Heart left ventricle (tissue), 16 donors: ENCODE measurements around the gene ACAP2. TPM values are rescaled to one million over a fixed set of nuclear protein-coding genes. Genes with fewer than 3 reads are reported as not detected.

Source experiments
- ATAC-seq, 4 donors: fragments of 200-7000 bp; cut with Tn5 transposase; one replicate each; pipeline ENCODE4 v1.9.1; 2020 to 2022; ENCODE audit warnings: moderate library complexity in 4 of 4, mild to moderate bottlenecking in 3 of 4, moderate number of reproducible peaks in 1 of 4
- DNase-seq, 5 donors: peaks; one replicate each; pipeline ENCODE4 v3.0.0-alpha.2; 2020
- H3K27ac ChIP-seq, 12 donors: fragments of 200-600 bp; sonication (generic) in 4 of 12; one replicate each; pipeline versions ENCODE4 v1.5.0 to v1.8.0; 2016 to 2022; ENCODE audit warnings: mild to moderate bottlenecking in 2 of 12
- H3K27me3 ChIP-seq, 9 donors: fragments of 200-600 bp; sonication (generic) in 2 of 9; one replicate each; pipeline versions ENCODE4 v1.5.1 to v1.8.0; 2016 to 2022; ENCODE audit warnings: mild to moderate bottlenecking in 3 of 9
- H3K36me3 ChIP-seq, 9 donors: fragments of 200-600 bp; sonication (generic) in 2 of 9; one replicate each; pipeline versions ENCODE4 v1.5.0 to v1.8.0; 2018 to 2022; ENCODE audit warnings: mild to moderate bottlenecking in 2 of 9
- H3K4me1 ChIP-seq, 12 donors: fragments of 200-600 bp; sonication (generic) in 4 of 12; one replicate each; pipeline versions ENCODE4 v1.5.0 to v1.8.0; 2016 to 2022; ENCODE audit warnings: mild to moderate bottlenecking in 3 of 12
- H3K4me3 ChIP-seq, 12 donors: fragments of 200-600 bp; sonication (generic) in 4 of 12; one replicate each; pipeline versions ENCODE4 v1.5.0 to v1.8.0; 2017 to 2022; ENCODE audit warnings: mild to moderate bottlenecking in 9 of 12, moderate library complexity in 4 of 12
- H3K9me3 ChIP-seq, 12 donors: fragments of 200-600 bp; sonication (generic) in 4 of 12; one replicate each; pipeline versions ENCODE4 v1.5.0 to v1.8.0; 2016 to 2022; ENCODE audit warnings: mild to moderate bottlenecking in 1 of 12
- POLR2A ChIP-seq, 2 donors: fragments of 450-650 bp; IDR thresholded peaks; one replicate each; pipeline ENCODE4 v1.6.1; 2017; ENCODE audit warnings: antibody characterized with exemption in 2 of 2, mild to moderate bottlenecking in 2 of 2, moderate library complexity in 2 of 2
- WGBS, 4 donors: extraction: QIAGEN DNeasy Blood & Tissue Kit in 2 of 4; methylation state at CpG; one replicate each; pipeline versions ENCODE4 v1.1.5 to v1.1.7; 2013 to 2018; 5-methylcytosine and 5-hydroxymethylcytosine counted together
- intact Hi-C, 10 donors: fragments of 100-400 bp; cut with DNase I; formaldehyde crosslinking; loops; one replicate each; pipeline versions ENCODE4 v1.11.1 to v1.14.2; 2022
- polyA plus RNA-seq, 2 donors: library from polyadenylated mRNA; stranded (reverse); fragments of 200-250 nt; gene quantifications; one replicate each; pipeline ENCODE4 v1.2.3, GENCODE V29; 2013
- total RNA-seq, 9 donors: library from RNA; depleted of rRNA in 2 of 9; stranded (reverse); fragments of >200 nt in 2 of 9; fragmentation: NEBNext Ultra II Directional in 3 of 9; extraction: Animal tissue kit (Norgen Biotek cat#: 25700) in 3 of 9; gene quantifications; one replicate each; pipeline versions ENCODE4 v1.1.0 to v1.2.4, GENCODE V29; 2016 to 2023
- TF ChIP-seq, protein P1 (sequence below), 12 donors: fragments of 200-600 bp; sonication (generic) in 4 of 12; IDR thresholded peaks; one replicate each; pipeline versions ENCODE4 v1.5.0 to v1.8.0; 2018 to 2022; ENCODE audit warnings: antibody characterized with exemption in 12 of 12, mild to moderate bottlenecking in 5 of 12
- donor health status: ischemic (EF 13 %, LVEDD 7.1; RV severe dilation, severe dysfunction).
- donor health status: healthy with polysubstance abuse.
- donor health status: DM: no; HTN: yes; CAD: no.
- donor health status: DM: no; HTN: no; CAD: no.
- donor health status: ischemic (EF 25% LVEDD 6.9; RV normal size, moderate dysfunction).
- donor health status: ischemic (EF 25% LVEDD 5.7; RV mildly dilated, moderate dysfunction).
- donor health status: healthy.
- donor health status: DM: yes; HTN: yes; CAD: no.
- donor health status: ischemic (EF 35%, LVEDD 5.7; RV mildly dilated, moderate dysfunction).
- donor health status: nonischemic (EF 11% LVEDD 7.7; RV severe dilation, severe dysfunction).
- donor health status: DM: yes; HTN: yes; CAD: no.
- donor health status: PGD.
- donor health status: ischemic (EF 29% LVEDD 5.4; RV normal size, mild dysfunction).
- donor health status: nonischemic (EF 23%, LVEDD 6.1; RV moderate dilation, normal function).

ACAP2 gene
- total and polyA plus RNA-seq, 11 donors: 4.4 to 39.2 (median 15.4) TPM

DNA sequence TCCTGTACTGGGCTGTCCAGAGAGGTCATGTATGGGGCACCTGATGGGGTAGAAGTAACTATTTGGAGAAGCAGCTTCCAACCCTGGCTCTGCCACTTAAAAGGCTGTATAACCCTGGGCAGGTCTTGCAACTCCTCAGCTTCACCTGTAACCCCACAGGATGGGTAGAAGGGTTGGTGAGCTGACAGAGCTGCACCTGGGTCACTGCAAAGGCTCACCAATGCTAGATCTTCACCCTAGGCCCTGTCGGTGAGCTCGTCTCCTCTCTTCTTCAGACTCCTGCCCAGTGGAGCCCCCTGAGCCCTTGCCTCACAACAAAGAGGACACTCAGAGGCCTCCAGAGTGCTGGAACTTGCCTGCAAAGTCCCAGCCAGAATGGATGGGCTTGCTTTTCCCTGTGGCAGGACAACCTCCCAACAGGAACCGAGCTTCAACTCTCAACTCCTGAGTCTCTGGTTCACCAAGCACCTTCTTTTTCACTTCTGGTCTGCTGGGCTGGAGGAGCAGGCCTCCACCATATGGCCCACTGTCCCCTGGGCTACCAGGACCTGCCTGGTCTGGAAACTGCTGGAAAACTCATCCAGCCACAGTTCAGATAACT, 217.7 kb downstream of the ACAP2 start:
- WGBS, 4 donors: 98 to 100% (median 99%) methylated on average over 3 of the region's 3 CpGs
- Histone ChIP-seq H3K27me3 (no peaks in the 10 kb centered on the region), H3K4me3 (no peak overlapping the region), H3K36me3 (peaks cover 0 to 12% (median 0%) of the 10 kb centered on the region in 9 donors), H3K4me1 (peaks cover 0 to 30% (median 19%) of the 10 kb centered on the region in 12 donors), H3K9me3 (no peaks in the 10 kb centered on the region), H3K27ac (peak overlapping the region in 1 of 12 donors; percentile 83)
- TF ChIP-seq POLR2A (IDR thresholded peaks at IDR 0.05): no peak
- TF ChIP-seq, protein P1, sequence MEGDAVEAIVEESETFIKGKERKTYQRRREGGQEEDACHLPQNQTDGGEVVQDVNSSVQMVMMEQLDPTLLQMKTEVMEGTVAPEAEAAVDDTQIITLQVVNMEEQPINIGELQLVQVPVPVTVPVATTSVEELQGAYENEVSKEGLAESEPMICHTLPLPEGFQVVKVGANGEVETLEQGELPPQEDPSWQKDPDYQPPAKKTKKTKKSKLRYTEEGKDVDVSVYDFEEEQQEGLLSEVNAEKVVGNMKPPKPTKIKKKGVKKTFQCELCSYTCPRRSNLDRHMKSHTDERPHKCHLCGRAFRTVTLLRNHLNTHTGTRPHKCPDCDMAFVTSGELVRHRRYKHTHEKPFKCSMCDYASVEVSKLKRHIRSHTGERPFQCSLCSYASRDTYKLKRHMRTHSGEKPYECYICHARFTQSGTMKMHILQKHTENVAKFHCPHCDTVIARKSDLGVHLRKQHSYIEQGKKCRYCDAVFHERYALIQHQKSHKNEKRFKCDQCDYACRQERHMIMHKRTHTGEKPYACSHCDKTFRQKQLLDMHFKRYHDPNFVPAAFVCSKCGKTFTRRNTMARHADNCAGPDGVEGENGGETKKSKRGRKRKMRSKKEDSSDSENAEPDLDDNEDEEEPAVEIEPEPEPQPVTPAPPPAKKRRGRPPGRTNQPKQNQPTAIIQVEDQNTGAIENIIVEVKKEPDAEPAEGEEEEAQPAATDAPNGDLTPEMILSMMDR (IDR thresholded peaks at IDR 0.05): no peak
- no peak for ATAC-seq
- intact Hi-C loops: no loop called here
- DNase-seq: peak in 1 of 5 donors; percentile 5

Other genes starting within 250 kb of the ACAP2 start
- gene XXYLT1, start 171.9 kb downstream of the ACAP2 start, total RNA-seq: 1 to 10 TPM; 2.1 to 8.6 (median 5.5) TPM
- gene XXYLT1, start 171.9 kb downstream of the ACAP2 start, polyA plus RNA-seq: 1 to 10 TPM; 1.9 to 4.8 TPM
- gene PPP1R2, start 100.3 kb upstream of the ACAP2 start, total RNA-seq: 10 to 100 TPM; 35.1 to 63.6 (median 44.0) TPM
- 10 to 100 TPM; 16.8 to 42.6 TPM for gene PPP1R2, start 100.3 kb upstream of the ACAP2 start, polyA plus RNA-seq
- 1,000 to 10,000 TPM in 1 of 9 donors, 100 to 1,000 TPM in 8; 109 to 1,096 (median 214) TPM for gene APOD, start 140.9 kb upstream of the ACAP2 start, total RNA-seq
- gene APOD, start 140.9 kb upstream of the ACAP2 start, polyA plus RNA-seq: 100 to 1,000 TPM; 101 to 263 TPM